PC-9 (cell line): Measurements from ENCODE around the gene ERGIC1.

Experiments used
- EZH2 ChIP-seq: fragments of 200-600 bp; sonication (generic); IDR thresholded peaks from 2 replicates; pipeline ENCODE4 v1.8.0; 2017; ENCODE audit warnings: antibody characterized with exemption, low read depth
- TF ChIP-seq, protein P1 (sequence below): fragments of 200-600 bp; sonication (generic); conservative IDR thresholded peaks from 2 replicates; pipeline ENCODE4 v1.6.1; 2017; ENCODE audit warnings: mixed run types, antibody characterized with exemption, mild to moderate bottlenecking, moderate library complexity

DNA sequence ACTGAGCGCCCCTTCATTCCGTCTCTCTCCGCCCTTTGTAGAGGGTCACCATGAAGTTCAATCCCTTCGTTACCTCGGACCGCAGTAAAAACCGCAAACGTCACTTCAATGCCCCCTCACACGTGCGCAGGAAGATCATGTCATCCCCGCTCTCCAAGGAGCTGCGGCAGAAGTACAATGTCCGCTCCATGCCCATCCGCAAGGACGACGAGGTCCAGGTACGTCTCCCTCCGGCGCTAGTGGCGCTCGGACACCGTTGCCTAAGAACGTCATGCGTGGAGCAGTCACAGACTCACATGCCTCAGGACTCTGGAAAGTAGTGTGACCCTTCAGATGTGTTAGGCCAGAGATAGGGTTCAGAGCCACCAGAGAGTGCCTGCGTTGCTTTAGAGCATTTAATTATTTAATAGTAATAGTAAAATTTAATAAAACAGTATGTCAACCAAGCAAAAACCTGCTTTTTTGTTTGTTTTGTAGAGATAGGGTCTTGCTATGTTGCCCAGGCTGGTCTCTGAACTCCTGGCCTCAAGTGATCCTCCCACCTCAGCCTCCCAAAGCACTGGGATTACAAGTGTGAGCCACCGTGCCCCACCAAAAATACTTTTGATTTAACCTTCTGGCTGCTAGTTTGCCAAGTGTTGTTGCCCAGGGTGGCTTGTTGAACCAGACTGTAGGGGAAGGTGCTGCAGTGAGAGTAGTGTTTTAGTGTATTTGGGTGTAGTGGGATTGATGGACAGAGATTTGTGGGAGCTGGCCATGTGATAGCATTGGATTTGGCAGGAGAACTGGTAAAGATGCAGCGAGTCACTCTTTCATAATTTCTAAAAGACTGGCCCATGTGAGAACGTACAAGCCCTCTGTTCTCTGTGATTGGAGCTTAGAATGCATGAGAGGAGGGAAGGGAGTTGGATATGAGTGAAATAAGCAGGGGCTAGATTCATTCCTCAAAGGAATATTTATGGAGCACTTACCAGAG is 126.1 kb downstream of the ERGIC1 start:
- TF ChIP-seq, protein P1, sequence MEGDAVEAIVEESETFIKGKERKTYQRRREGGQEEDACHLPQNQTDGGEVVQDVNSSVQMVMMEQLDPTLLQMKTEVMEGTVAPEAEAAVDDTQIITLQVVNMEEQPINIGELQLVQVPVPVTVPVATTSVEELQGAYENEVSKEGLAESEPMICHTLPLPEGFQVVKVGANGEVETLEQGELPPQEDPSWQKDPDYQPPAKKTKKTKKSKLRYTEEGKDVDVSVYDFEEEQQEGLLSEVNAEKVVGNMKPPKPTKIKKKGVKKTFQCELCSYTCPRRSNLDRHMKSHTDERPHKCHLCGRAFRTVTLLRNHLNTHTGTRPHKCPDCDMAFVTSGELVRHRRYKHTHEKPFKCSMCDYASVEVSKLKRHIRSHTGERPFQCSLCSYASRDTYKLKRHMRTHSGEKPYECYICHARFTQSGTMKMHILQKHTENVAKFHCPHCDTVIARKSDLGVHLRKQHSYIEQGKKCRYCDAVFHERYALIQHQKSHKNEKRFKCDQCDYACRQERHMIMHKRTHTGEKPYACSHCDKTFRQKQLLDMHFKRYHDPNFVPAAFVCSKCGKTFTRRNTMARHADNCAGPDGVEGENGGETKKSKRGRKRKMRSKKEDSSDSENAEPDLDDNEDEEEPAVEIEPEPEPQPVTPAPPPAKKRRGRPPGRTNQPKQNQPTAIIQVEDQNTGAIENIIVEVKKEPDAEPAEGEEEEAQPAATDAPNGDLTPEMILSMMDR = no peak
- no peak for TF ChIP-seq EZH2
